Measurements from ENCODE around the gene RFTN1. TPM values are rescaled to one million over a fixed set of nuclear protein-coding genes. Genes with fewer than 3 reads are reported as not detected.
A peak's percentile ranks its signal among the peaks of the same experiment; 100 is the strongest.

Gene RFTN1
- total and polyA plus RNA-seq, 12 donors, result 8.3 to 35.7 (median 17.4) TPM

- H3K4me3 ChIP-seq, result no peak overlapping the region
- intact Hi-C loops (cut with DNase I), result no loop called here
- peak overlapping the region in 1 of 5 donors; percentile 51 for H3K27ac ChIP-seq
- no peaks in the 10 kb centered on the region for H3K9me3 ChIP-seq (replicated peaks in 1 of 3)
- WGBS, 4 donors, result 42 to 61% (median 52%) methylated on average over 1 of the region's 1 CpG
- no peak for TF ChIP-seq POLR2A (IDR thresholded peaks at IDR 0.05)
- TF ChIP-seq CTCF (IDR thresholded peaks at IDR 0.05), result no peak
- H3K4me1 ChIP-seq (replicated peaks in 1 of 2), result peaks cover 0 to 8% of the 10 kb centered on the region in 2 donors
- H3K36me3 ChIP-seq (replicated peaks in 1 of 2), result no peaks in the 10 kb centered on the region
- no peaks in the 10 kb centered on the region for H3K27me3 ChIP-seq
- DNase-seq, result no peak
Measured at GRCh38 chr3:16429086-16429485, 84.4 kb downstream of the RFTN1 start.

DNA sequence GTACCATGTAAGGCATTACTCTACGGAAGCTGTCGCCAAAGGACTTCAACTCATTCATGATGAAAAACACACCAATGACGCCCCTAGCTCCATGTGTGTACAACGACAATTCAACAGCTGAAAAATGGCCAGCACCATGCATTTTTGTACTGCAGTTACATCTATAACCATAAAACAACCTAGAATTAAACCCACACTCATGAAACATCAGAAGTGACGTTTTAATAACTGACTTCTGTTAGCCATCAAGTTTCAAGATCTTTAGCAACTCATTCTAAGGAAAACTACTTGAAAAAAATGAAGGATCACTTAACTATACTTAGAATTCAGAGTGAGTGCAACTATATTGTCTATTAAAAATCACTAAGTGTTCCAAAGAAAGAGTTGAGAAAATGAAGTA, 84.9 kb downstream of the RFTN1 start:
- 83 to 97% (median 92%) methylated on average over 5 of the region's 5 CpGs for WGBS, 4 donors
- intact Hi-C loops (cut with DNase I), result no loop called here
- TF ChIP-seq CTCF (IDR thresholded peaks at IDR 0.05) (no peak), POLR2A (IDR thresholded peaks at IDR 0.05) (no peak)
- peaks cover 0 to 8% of the 10 kb centered on the region in 2 donors for H3K4me1 ChIP-seq (replicated peaks in 1 of 2)
- no peaks in the 10 kb centered on the region for H3K36me3 ChIP-seq (replicated peaks in 1 of 2)
- no peaks in the 10 kb centered on the region for H3K27me3 ChIP-seq
- no peaks in the 10 kb centered on the region for H3K9me3 ChIP-seq (replicated peaks in 1 of 3)
- H3K27ac ChIP-seq, result peak overlapping the region in 1 of 5 donors; percentile 66
- no peak for DNase-seq
- H3K4me3 ChIP-seq, result no peak overlapping the region

DNA sequence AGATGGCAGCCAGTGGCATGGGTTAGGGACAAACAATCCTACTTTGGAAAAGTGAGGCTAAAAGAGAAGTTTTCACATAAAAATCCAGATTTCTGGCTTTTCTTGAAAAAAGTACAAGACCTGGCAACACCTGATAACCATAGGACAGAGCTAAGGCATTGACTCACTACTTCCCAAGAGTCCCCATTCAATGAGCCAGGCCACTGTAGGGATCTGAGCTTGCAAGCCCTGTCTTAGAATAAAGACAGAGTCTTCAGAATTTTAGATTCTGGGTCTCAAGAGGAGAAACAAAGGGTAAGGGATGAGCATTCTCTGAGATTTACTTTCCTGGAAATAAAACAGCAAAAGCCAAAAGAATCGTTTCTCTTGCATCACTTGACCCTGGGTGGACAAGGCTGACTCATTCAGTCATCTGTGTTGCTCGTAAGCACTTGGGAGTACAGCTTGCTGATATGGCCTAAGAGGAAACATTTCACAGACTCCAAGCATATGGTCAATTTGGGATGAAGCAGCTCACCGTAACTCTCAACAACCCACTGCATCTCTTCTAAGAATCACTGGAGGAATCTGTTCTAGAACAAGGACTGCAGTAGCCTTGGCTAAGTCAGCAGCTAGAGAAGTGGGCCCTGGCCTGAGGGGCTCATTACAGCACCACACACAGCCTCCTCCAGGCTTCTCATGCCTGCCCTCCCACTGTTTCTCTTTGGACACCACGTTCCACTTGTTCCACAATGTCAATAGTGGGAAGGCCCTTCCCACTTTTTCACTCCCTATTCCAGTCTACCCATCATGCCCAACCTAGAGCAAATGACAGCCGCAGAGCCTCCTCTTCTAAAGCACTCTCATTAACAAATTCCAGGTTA, 86.2 kb downstream of the RFTN1 start:
- Histone ChIP-seq H3K27me3 (no peaks in the 10 kb centered on the region), H3K9me3 (replicated peaks in 1 of 3) (no peaks in the 10 kb centered on the region), H3K4me1 (replicated peaks in 1 of 2) (peaks cover 0 to 8% of the 10 kb centered on the region in 2 donors), H3K36me3 (replicated peaks in 1 of 2) (no peaks in the 10 kb centered on the region), H3K4me3 (no peak overlapping the region), H3K27ac (peak overlapping the region in 2 of 5 donors; percentile 61 to 66)
- 53 to 67% (median 54%) methylated on average over 5 of the region's 5 CpGs for WGBS, 4 donors
- intact Hi-C loops (cut with DNase I), result no loop called here
- TF ChIP-seq POLR2A (IDR thresholded peaks at IDR 0.05) (no peak), CTCF (IDR thresholded peaks at IDR 0.05) (no peak)
- peak; percentile 37 to 80 (median 74) for DNase-seq

DNA sequence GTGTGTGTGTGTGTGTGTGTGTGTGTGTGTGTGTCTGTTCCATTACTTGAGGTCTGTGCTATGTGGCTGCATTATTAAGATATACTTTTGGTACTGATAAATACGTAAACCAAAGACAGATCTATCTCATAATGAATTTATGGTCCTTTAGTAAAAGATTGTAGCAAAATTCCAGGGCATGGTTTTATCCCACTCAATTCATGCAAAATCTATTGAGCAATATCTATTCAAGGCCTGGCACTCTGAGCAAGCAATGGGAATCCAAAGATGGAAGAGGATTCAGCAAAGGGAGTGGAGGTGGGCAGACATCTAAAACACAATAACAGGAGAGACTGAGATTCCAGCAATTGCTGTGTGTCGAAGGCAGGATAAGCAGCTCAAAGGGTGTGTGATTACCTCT, 86.8 kb downstream of the RFTN1 start:
- Histone ChIP-seq H3K27me3 (no peaks in the 10 kb centered on the region), H3K9me3 (replicated peaks in 1 of 3) (no peaks in the 10 kb centered on the region), H3K27ac (peak overlapping the region in 2 of 5 donors; percentile 52 to 58), H3K4me1 (replicated peaks in 1 of 2) (peaks cover 0 to 8% of the 10 kb centered on the region in 2 donors), H3K36me3 (replicated peaks in 1 of 2) (no peaks in the 10 kb centered on the region), H3K4me3 (no peak overlapping the region)
- intact Hi-C loops (cut with DNase I), result no loop called here
- whole genome bisulfite sequencing, 4 donors, result 80 to 86% (median 84%) methylated on average over 2 of the region's 2 CpGs
- TF ChIP-seq POLR2A (IDR thresholded peaks at IDR 0.05) (no peak), CTCF (IDR thresholded peaks at IDR 0.05) (no peak)
- no peak for DNase-seq
